ENCODE data around the gene STK38. TPM values are rescaled to one million over a fixed set of nuclear protein-coding genes. Genes with fewer than 3 reads are reported as not detected.
A peak's percentile ranks its signal among the peaks of the same experiment; 100 is the strongest.

STK38 gene
- total RNA-seq, 1 donor from 2014 or later: 55.1 TPM

GRCh38 chr6:36469946-36470345, 77.3 kb downstream of the STK38 start:
- Mint-ChIP-seq H3K27me3 (ENCODE audit: unreplicated experiment) (peaks cover 2% of the 10 kb centered on the region), H3K4me3 (ENCODE audit: unreplicated experiment) (no peak overlapping the region), H3K9me3 (ENCODE audit: unreplicated experiment) (no peaks in the 10 kb centered on the region), H3K27ac (ENCODE audit: unreplicated experiment) (no peak overlapping the region), H3K4me1 (ENCODE audit: low read depth, unreplicated experiment) (no peaks in the 10 kb centered on the region), H3K36me3 (ENCODE audit: unreplicated experiment) (no peaks in the 10 kb centered on the region)
- no peak for TF ChIP-seq CTCF (IDR thresholded peaks at IDR 0.05; ENCODE audit: partially characterized antibody, unreplicated experiment)
- no peak for DNase-seq

- Mint-ChIP-seq H3K4me1 (ENCODE audit: low read depth, unreplicated experiment) (no peaks in the 10 kb centered on the region), H3K4me3 (ENCODE audit: unreplicated experiment) (no peak overlapping the region), H3K27me3 (ENCODE audit: unreplicated experiment) (peaks cover 2% of the 10 kb centered on the region), H3K27ac (ENCODE audit: unreplicated experiment) (peak overlapping the region; percentile 3), H3K36me3 (ENCODE audit: unreplicated experiment) (no peaks in the 10 kb centered on the region), H3K9me3 (ENCODE audit: unreplicated experiment) (no peaks in the 10 kb centered on the region)
- TF ChIP-seq CTCF (IDR thresholded peaks at IDR 0.05; ENCODE audit: partially characterized antibody, unreplicated experiment): no peak
- DNase-seq: no peak
Measured at GRCh38 chr6:36469148-36469661, 78.1 kb downstream of the STK38 start.

DNA sequence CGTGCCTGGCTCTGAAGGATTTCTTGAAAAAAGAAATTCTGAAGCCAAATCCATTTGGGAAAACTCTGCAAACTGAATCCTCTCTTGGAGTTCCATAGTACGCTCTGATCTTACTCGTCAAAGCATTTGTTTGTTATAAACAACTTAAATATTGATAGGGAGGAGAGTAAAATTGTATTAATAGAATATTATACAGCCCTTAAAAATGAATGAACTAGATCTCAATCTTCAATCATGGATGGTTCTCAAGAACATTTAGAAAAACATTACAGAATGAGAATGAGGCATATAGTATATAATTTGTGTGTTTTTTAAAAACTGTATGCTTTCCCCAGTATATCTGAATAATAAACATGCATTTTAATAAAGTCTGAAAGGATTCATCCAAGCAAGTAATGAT, 79.7 kb downstream of the STK38 start:
- no peaks in the 10 kb centered on the region for H3K9me3 Mint-ChIP-seq (ENCODE audit: unreplicated experiment)
- no peaks in the 10 kb centered on the region for H3K36me3 Mint-ChIP-seq (ENCODE audit: unreplicated experiment)
- no peak for TF ChIP-seq CTCF (IDR thresholded peaks at IDR 0.05; ENCODE audit: partially characterized antibody, unreplicated experiment)
- H3K27me3 Mint-ChIP-seq (ENCODE audit: unreplicated experiment): peaks cover 2% of the 10 kb centered on the region
- DNase-seq: no peak
- H3K4me3 Mint-ChIP-seq (ENCODE audit: unreplicated experiment): no peak overlapping the region
- no peaks in the 10 kb centered on the region for H3K4me1 Mint-ChIP-seq (ENCODE audit: low read depth, unreplicated experiment)
- H3K27ac Mint-ChIP-seq (ENCODE audit: unreplicated experiment): no peak overlapping the region

DNA sequence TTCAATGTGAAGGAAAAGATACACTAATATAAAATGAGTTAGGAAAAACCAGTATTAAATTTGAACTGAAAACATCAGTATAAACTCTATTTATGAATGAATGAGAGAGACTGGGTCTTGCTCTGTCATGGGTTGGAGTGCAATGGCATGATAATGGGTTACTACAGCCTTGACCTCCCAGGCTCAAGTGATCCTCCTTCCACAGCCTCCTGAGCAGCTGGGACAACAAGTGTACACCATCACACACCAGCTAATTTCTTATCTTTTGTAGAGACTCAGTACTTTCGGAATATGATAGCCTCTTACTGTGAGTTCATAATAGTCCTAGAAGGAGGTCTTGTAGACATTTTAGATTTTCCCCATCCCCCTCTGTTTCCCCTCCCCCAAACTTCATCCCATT, 83.0 kb downstream of the STK38 start:
- peaks cover 2% of the 10 kb centered on the region for H3K27me3 Mint-ChIP-seq (ENCODE audit: unreplicated experiment)
- DNase-seq: no peak
- TF ChIP-seq CTCF (IDR thresholded peaks at IDR 0.05; ENCODE audit: partially characterized antibody, unreplicated experiment): no peak
- no peaks in the 10 kb centered on the region for H3K9me3 Mint-ChIP-seq (ENCODE audit: unreplicated experiment)
- H3K4me3 Mint-ChIP-seq (ENCODE audit: unreplicated experiment): no peak overlapping the region
- no peaks in the 10 kb centered on the region for H3K4me1 Mint-ChIP-seq (ENCODE audit: low read depth, unreplicated experiment)
- H3K27ac Mint-ChIP-seq (ENCODE audit: unreplicated experiment): no peak overlapping the region
- H3K36me3 Mint-ChIP-seq (ENCODE audit: unreplicated experiment): no peaks in the 10 kb centered on the region

DNA sequence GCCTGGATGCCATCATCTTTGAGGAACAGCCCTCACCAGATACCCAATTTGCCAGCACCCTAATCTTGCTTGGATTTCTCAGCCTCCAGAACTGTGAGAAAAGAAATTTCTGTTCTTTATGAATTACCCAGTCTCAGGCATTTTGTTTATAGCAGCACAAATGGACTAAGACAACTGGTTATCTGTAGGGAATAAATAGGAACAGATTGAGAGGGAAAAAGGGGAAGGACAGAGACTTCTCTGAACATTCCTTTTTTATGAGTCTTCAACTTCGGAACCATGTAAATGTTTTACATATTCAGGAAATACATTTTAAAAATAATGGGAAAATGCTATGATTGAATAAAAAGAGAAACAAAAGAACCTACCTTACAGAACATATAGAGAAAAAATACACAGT, 83.6 kb downstream of the STK38 start:
- TF ChIP-seq CTCF (IDR thresholded peaks at IDR 0.05; ENCODE audit: partially characterized antibody, unreplicated experiment): no peak
- H3K4me1 Mint-ChIP-seq (ENCODE audit: low read depth, unreplicated experiment): no peaks in the 10 kb centered on the region
- no peaks in the 10 kb centered on the region for H3K9me3 Mint-ChIP-seq (ENCODE audit: unreplicated experiment)
- peaks cover 2% of the 10 kb centered on the region for H3K27me3 Mint-ChIP-seq (ENCODE audit: unreplicated experiment)
- H3K36me3 Mint-ChIP-seq (ENCODE audit: unreplicated experiment): no peaks in the 10 kb centered on the region
- no peak for DNase-seq
- no peak overlapping the region for H3K27ac Mint-ChIP-seq (ENCODE audit: unreplicated experiment)
- no peak overlapping the region for H3K4me3 Mint-ChIP-seq (ENCODE audit: unreplicated experiment)

Data from glutamatergic neuron (in vitro differentiated cells).